ENCODE measurements around the gene SENP8.

SENP8 gene

DNA sequence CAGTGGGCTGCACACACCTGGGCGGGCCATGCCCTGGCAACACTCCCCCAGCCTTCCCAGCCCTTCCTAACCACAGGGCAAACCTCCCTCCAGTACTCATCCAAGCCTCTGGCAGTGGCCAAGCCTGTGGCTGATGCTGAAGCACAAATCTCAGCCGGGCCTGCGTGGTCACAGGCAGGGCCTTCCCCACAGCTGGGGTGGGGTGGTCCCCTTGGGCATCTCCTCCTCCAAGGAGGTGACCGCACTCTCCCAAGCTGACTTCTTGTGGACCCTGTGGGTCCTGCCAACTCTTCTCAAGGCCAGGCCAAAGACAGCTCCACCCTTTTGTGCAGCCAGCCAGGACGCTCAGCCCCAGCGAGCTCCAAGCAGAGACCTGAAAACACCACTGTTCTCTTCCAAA is 58.0 kb downstream of the SENP8 start:
- FAIRE-seq: no peak

DNA sequence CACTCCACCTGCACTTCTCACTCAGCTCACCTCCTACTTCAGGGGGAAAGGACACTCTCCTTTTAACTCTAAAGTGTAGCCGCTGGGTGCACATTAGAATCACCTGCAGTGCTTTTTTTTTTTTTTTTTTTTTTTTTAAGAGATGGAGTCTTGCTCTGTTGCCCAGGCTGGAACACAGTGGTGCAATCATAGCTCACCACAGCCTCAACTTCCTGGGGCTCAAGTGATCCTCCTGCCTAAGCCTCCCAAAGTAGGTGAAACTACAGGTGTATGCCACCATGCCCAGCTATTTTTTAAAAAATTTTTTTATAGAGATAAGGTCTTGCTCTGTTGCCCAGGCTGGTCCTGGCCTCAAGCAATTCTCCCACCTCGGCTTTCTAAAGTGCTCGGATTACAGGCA is 58.5 kb downstream of the SENP8 start:
- no peak for FAIRE-seq

DNA sequence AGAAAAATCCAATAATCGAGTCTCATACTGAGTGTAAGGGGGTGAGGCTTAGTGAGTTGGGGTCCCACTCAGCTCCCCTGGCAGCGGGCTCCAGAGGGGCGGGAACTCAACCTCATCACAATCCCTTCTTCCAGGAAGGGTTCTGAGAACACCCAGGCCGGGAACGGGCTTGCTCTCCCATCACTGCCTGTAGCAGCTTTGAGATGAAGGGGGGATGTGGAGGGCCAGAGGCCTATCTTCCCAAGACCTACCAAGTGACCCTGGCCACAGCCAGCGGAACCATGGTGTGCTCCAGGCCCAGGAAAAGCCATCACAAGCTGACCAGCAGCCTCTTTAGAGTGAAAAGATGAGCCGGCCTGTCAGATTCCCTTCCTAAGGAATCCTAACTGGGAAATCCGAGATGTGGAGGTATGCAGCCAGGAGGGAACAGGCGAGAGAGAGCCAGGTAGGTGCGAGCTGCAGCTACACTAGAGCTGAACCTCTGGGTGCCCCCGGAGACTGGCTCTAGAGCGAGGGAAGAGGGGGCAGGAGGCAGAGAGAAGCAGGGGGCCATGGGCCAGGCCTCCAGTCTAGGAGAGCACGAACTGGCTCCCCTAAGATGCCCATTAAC is 60.9 kb downstream of the SENP8 start:
- FAIRE-seq: no peak

DNA sequence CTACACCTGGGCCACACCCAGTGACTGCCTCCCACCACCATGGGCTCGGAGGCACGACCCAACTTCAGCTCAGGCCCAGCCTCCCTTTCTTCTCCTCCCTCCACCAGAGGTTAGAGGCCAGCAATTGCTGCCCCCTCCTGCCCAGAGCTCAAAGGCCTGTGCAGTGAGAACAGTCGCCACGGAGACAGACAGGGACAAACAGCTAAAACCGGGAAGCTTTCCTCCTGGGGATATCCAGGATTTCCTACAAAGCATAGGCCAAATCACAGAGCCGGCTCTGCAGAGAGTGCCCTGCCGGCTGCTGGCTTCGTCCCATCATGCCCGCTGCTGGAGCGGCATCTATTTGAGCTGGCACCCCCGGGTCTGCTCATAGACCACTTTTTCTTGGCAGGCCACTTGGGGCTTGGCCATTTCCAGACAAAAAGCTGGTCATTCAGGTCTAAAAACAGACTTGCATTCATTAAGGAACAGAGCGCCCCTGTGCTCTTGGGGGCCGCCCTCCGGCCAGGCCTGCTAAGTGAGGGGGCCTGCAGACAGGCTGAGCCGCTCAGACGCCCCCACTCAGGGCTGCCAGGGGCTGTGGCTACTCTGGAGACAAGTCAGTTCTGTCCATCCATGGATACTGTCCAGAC is 61.9 kb downstream of the SENP8 start:
- FAIRE-seq: no peak

DNA sequence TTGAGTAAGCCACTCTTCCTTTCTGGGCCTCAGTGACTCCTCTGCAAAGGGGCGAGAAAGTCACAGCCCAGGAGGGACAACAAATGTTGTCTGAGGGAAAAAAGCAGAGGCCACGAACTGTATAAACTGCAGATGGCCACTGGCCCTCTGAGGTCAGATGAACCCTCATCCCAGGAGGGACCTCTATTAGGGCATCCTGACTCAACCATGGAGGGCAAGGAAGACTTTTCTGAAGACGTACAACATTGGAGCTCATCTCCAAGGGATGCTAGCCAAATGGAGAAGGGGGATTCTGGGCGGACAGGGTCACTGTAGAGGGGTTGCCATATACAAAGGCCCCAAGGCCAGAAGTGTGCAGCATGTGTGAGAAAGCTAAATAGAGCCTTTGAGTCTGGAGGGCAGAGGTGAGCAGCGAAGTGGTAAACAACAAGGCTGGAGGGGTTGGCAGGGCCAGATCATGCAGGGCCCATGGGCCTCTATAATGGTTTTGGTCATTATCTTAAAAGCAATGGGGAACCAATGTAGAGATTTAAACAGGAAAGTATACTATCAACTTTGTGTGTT is 62.6 kb downstream of the SENP8 start:
- no peak for FAIRE-seq

DNA sequence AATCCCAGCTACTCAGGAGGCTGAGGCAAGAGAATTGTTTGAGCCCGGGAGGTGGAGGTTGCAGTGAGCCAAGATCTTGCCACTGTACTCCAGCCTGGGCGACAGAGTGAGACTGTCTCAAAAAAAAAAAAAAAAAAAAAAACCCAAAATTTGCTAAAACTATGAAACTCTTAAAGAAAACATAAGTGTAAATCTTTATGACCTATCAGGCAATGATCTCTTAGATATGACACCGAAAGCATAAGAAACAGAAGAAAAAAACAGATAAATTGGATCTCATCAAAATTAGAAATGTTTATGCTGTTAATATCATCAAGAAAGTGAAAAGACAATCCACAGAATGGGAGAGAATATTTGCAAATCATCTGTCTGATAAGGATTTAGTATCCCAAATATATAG is 64.0 kb downstream of the SENP8 start:
- FAIRE-seq: no peak

DNA sequence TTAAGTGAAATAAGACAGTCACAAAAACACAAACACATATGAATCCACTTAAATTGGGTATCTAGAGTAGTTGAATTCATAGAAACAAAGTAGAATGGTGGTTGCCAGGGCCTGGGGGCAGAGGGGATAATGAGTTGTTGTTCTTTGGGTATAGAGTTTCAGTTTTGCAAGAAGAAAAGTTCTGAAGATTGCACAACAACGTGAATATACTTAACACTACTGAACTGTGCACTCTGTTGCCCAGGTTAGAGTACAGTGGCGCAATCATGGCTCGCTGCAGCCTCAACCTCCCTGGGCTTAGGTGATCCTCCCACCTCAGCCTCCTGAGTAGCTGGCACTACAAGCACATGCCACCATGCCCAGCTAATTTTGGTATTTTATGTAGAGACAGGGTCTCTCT is 64.5 kb downstream of the SENP8 start:
- no peak for FAIRE-seq

DNA sequence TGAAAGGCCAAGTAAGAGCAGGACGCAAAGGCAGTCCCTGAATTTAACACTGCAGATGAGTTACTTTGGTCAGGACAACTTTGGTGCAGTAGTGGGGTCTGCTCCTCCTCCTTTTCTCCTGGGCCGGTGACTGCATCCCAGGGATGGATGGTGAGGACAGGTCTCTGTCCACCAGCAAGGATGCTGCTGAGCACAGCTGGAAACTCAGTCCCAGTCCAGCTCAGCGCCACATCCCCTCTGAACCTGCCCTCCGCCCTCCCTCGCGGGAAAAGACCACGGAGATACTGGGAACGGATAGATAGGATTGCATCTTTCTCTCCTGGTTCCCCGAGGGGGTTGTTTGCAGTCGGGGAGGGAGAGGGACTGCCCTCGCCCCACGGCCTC is 65.6 kb downstream of the SENP8 start:
- no peak for FAIRE-seq

DNA sequence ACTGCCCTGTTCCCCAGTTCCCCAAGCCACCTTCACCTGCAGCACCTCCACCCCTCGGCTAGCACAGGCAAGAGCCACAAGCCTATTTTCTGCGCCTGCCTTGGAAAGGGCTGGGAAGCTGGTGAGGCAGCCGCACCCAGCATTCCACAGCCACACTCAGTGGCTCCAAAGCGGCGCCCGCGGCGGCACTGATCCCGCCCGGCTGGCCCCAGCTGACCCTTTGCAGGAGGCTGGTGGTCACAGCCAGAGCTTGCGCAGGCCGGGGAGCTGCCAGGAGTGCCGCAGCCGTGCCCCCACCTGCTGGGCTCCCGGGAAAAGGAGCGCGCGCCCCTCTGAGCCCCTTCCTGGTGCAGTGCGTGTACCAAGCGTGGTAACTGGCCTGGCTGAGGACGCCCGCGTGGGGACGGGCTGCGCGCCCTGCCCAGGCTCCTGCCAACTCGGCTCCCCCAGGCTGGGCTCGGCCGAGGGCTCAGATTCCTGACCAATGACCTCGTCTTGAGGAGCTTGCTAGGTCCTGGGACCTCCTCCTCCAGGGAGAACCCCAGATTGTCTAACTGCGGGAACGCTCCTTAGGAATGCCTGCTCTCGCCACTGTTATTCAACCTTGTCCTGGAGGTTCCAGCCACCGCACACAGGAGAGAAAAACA is 66.1 kb downstream of the SENP8 start:
- no peak for FAIRE-seq

DNA sequence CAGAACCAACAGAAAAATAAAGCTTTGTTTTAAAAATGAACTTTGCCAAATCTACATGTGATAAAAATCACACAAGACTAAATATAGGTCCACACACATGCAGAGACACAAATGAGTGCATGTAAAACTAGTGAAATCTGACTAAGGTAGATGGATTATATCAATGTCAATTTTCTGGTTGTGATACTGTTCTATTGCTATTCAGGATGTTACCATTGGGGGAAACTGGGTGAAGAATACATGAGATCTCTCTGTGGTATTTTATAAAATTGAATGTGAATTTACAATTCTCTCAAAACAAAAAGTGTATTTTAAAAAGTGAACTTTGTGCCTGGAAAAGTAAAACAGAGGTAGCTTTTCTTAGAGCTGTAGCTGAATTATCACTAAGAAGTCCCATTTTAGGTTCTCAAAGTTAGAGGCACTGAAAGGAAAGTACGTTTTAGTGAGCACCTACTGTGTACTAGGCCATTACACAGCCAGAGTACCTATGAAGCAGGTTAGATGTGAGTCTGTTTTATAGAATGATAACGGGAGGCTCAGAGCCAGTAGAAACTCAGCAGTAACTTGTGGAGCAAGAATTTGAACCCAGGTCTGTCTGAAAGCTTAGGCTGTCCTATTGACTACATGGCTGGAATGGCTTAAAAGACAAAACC is 71.2 kb downstream of the SENP8 start:
- FAIRE-seq: no peak

DNA sequence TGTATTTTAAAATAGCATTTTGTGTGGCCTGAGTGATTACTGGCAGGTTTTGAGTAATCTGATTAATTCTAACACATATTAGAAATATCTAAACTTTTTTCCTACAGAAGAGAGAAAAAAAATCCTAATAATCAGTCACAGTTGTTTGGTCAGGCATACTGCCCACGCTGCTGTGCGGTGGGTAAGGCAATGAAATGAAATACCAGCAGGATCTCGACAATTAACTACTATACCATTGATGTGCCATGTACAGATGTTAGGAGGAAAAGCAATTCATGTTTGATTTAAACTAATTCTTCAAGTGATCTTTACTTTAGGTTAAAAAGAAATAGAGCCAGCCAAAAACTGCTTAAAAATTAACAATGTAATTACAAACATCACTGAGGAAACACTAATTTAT is 74.2 kb downstream of the SENP8 start:
- no peak for FAIRE-seq
